Stomach (tissue), 9 donors: ENCODE data around the gene GALK2. TPM values are rescaled to one million over a fixed set of nuclear protein-coding genes. Genes with fewer than 3 reads are reported as not detected.

Experiments used
- DNase-seq, 2 donors: peaks; one replicate each; pipeline versions ENCODE4 v3.0.0 to v3.0.0-alpha.2; 2013 to 2019
- H3K27ac ChIP-seq, 5 donors: fragments of 200-600 bp in 4 of 5; sonication (generic) in 4 of 5; one replicate each; pipeline ENCODE4 v1.5.1; 2013 to 2019; ENCODE audit warnings: mild to moderate bottlenecking in 1 of 5, moderate library complexity in 1 of 5
- H3K27me3 ChIP-seq, 3 donors: fragments of 200-600 bp; sonication (generic); one replicate each; pipeline ENCODE4 v1.5.1; 2017 to 2019; ENCODE audit warnings: mixed run types in 1 of 3
- H3K36me3 ChIP-seq, 4 donors: fragments of 200-600 bp; sonication (generic); 1 replicate in 3 of 4; 2 replicates in 1 of 4; pipeline ENCODE4 v1.5.1; 2016 to 2019
- H3K4me1 ChIP-seq, 4 donors: fragments of 200-600 bp; sonication (generic); one replicate each; pipeline ENCODE4 v1.5.1; 2016 to 2019
- H3K4me3 ChIP-seq, 4 donors: fragments of 200-600 bp; sonication (generic) in 3 of 4; one replicate each; pipeline ENCODE4 v1.5.1; 2016 to 2019; ENCODE audit warnings: mild to moderate bottlenecking in 1 of 4
- H3K9me3 ChIP-seq, 4 donors: fragments of 200-600 bp; sonication (generic); one replicate each; pipeline ENCODE4 v1.5.1; 2016 to 2019
- EP300 ChIP-seq: sonication (generic); formaldehyde crosslinking; IDR thresholded peaks from one replicate; pipeline ENCODE4 v1.6.1; 2017; ENCODE audit warnings: antibody characterized with exemption
- POLR2A ChIP-seq, 4 donors: fragments of 450-650 bp; IDR thresholded peaks; one replicate each; pipeline ENCODE4 v1.6.1; 2016; ENCODE audit warnings: antibody characterized with exemption in 4 of 4, control low read depth in 2 of 4, mild to moderate bottlenecking in 1 of 4, moderate library complexity in 1 of 4
- POLR2AphosphoS5 ChIP-seq, 3 donors: sonication (generic); formaldehyde crosslinking; IDR thresholded peaks; one replicate each; pipeline ENCODE4 v1.6.1; 2016; ENCODE audit warnings: antibody characterized with exemption in 3 of 3
- WGBS, 5 donors: extraction: QIAGEN DNeasy Blood & Tissue Kit in 3 of 5; methylation state at CpG; one replicate each; pipeline versions ENCODE4 v1.1.5 to v1.1.7; 2013 to 2018; 5-methylcytosine and 5-hydroxymethylcytosine counted together
- intact Hi-C: fragments of 100-400 bp; cut with DNase I; formaldehyde crosslinking; loops from one replicate; pipeline ENCODE4 v1.15.1; 2023; ENCODE audit warnings: low total_unique reads
- polyA plus RNA-seq, 3 donors: library from polyadenylated mRNA; stranded (reverse); fragments of 200-250 nt; gene quantifications; one replicate each; pipeline ENCODE4 v1.2.3, GENCODE V29; 2013
- total RNA-seq, 5 donors: library from RNA; depleted of rRNA; stranded (reverse); fragments of >200 nt; gene quantifications; one replicate each; pipeline versions ENCODE4 v1.1.0 to v1.2.3, GENCODE V29; 2014 to 2016
- TF ChIP-seq, protein P1 (sequence below), 7 experiments: fragments of 450-650 bp in 4 of 7; fragments of 200-600 bp in 3 of 7; sonication (generic) in 3 of 7; IDR thresholded peaks; one replicate each; pipeline ENCODE4 v1.5.1; 2016 to 2019; ENCODE audit warnings: antibody characterized with exemption in 7 of 7, control low read depth in 2 of 7, mild to moderate bottlenecking in 1 of 7
- donor health status: healthy with polysubstance abuse.
- donor health status: Bipolar disorder and iron deficiency.
- donor health status: healthy.

GALK2 gene
- total and polyA plus RNA-seq, 8 donors: 9.6 to 149 (median 20.8) TPM

GRCh38 chr15:49320351-49320750 is 150.3 kb downstream of the GALK2 start:
- WGBS, 5 donors: 61 to 91% (median 84%) methylated on average over 1 of the region's 1 CpG
- TF ChIP-seq POLR2AphosphoS5 (IDR thresholded peaks at IDR 0.05): no peak
- no peak for TF ChIP-seq POLR2A (IDR thresholded peaks at IDR 0.05)
- TF ChIP-seq EP300: no peak
- TF ChIP-seq, protein P1, sequence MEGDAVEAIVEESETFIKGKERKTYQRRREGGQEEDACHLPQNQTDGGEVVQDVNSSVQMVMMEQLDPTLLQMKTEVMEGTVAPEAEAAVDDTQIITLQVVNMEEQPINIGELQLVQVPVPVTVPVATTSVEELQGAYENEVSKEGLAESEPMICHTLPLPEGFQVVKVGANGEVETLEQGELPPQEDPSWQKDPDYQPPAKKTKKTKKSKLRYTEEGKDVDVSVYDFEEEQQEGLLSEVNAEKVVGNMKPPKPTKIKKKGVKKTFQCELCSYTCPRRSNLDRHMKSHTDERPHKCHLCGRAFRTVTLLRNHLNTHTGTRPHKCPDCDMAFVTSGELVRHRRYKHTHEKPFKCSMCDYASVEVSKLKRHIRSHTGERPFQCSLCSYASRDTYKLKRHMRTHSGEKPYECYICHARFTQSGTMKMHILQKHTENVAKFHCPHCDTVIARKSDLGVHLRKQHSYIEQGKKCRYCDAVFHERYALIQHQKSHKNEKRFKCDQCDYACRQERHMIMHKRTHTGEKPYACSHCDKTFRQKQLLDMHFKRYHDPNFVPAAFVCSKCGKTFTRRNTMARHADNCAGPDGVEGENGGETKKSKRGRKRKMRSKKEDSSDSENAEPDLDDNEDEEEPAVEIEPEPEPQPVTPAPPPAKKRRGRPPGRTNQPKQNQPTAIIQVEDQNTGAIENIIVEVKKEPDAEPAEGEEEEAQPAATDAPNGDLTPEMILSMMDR (IDR thresholded peaks at IDR 0.05): no peak
- Histone ChIP-seq H3K4me3 (no peak overlapping the region), H3K9me3 (no peaks in the 10 kb centered on the region), H3K27ac (no peak overlapping the region), H3K4me1 (peaks cover 0 to 3% (median 0%) of the 10 kb centered on the region in 4 donors), H3K27me3 (no peaks in the 10 kb centered on the region), H3K36me3 (peaks cover 9 to 49% (median 32%) of the 10 kb centered on the region in 4 donors)
- DNase-seq: no peak
- intact Hi-C loops: no loop called here

DNA sequence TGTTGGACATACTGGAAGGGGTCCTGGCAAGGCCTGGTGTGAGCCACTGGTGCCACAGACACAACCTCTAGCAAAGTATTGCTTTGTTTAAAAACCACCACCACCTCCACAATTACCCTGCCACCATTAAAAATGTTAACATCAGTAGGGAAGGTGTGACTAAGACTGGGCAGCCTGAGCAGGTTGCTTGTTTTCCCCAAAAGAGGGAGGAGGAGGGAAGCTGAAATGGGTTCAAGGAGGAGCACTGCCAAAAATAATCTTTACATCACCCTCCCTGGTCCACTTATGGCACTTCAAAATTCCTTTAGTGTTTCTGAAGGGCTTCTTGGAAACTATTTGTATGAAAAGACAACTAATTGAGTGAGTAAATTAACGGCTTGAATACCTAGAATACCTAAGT is 153.2 kb downstream of the GALK2 start:
- WGBS, 5 donors: 82 to 91% (median 84%) methylated on average over 1 of the region's 1 CpG
- intact Hi-C loops: no loop called here
- no peak for DNase-seq
- Histone ChIP-seq H3K27me3 (no peaks in the 10 kb centered on the region), H3K9me3 (no peaks in the 10 kb centered on the region), H3K4me3 (no peak overlapping the region), H3K4me1 (no peaks in the 10 kb centered on the region), H3K27ac (no peak overlapping the region), H3K36me3 (peaks cover 9 to 55% (median 32%) of the 10 kb centered on the region in 4 donors)
- TF ChIP-seq, protein P1 (IDR thresholded peaks at IDR 0.05): no peak
- TF ChIP-seq EP300: no peak
- no peak for TF ChIP-seq POLR2AphosphoS5 (IDR thresholded peaks at IDR 0.05)
- TF ChIP-seq POLR2A (IDR thresholded peaks at IDR 0.05): no peak

- Histone ChIP-seq H3K9me3 (no peaks in the 10 kb centered on the region), H3K4me1 (no peaks in the 10 kb centered on the region), H3K27ac (no peak overlapping the region), H3K4me3 (no peak overlapping the region), H3K27me3 (no peaks in the 10 kb centered on the region), H3K36me3 (peaks cover 0 to 40% (median 16%) of the 10 kb centered on the region in 4 donors)
- 86 to 91% (median 89%) methylated on average over 4 of the region's 4 CpGs for WGBS, 5 donors
- no peak for TF ChIP-seq POLR2A (IDR thresholded peaks at IDR 0.05)
- TF ChIP-seq, protein P1 (IDR thresholded peaks at IDR 0.05): no peak
- TF ChIP-seq POLR2AphosphoS5 (IDR thresholded peaks at IDR 0.05): no peak
- no peak for TF ChIP-seq EP300
- intact Hi-C loops: no loop called here
- DNase-seq: no peak
These were observed 157.9 kb downstream of the GALK2 start for GRCh38 chr15:49327927-49328326.

GRCh38 chr15:49328941-49329340 is 158.9 kb downstream of the GALK2 start:
- H3K36me3 ChIP-seq: peaks cover 0 to 36% (median 14%) of the 10 kb centered on the region in 4 donors
- intact Hi-C loops: no loop called here
- H3K27me3 ChIP-seq: no peaks in the 10 kb centered on the region
- H3K27ac ChIP-seq: no peak overlapping the region
- no peaks in the 10 kb centered on the region for H3K9me3 ChIP-seq
- TF ChIP-seq POLR2A (IDR thresholded peaks at IDR 0.05): no peak
- TF ChIP-seq, protein P1 (IDR thresholded peaks at IDR 0.05): no peak
- no peak for TF ChIP-seq POLR2AphosphoS5 (IDR thresholded peaks at IDR 0.05)
- TF ChIP-seq EP300: no peak
- H3K4me1 ChIP-seq: no peaks in the 10 kb centered on the region
- H3K4me3 ChIP-seq: no peak overlapping the region
- DNase-seq: no peak
